Stimulated activated CD4-positive, alpha-beta T cell treated with anti-CD3 and anti-CD28 coated beads, TNF-alpha, amount 100 ng/mL, for 24 hours (primary cell): ENCODE measurements around the gene RAI14.
"Not testable (repeated sequence)": the region's sequence is repeated elsewhere in the genome, so short reads cannot be mapped to it uniquely, and the experiment has no call there.

Experiments
- DNase-seq, 3 experiments: peaks; one replicate each; pipeline ENCODE4 v3.0.0-alpha.2; 2020; ENCODE audit warnings: low read depth in 3 of 3

RAI14 gene

DNA sequence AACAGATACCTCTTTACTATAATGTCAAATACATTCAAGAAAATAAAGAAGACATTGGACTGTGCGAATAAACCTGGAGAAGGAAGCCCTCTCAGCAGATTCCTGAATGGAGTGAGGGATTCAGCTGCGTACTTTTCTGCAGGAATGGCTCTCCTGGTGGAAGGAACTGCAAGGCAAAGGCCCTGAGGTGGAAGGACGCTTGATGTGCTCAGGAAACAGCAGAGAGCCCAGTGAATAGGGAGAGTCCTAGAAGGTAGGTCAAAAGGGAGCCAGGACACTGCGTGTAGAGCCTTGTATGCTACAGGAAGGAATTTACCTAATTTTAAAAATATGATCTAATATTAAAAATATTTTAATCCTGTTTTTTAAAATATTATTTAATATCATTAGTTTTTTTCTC lies 114.4 kb downstream of the RAI14 start:
- DNase-seq: no peak

DNA sequence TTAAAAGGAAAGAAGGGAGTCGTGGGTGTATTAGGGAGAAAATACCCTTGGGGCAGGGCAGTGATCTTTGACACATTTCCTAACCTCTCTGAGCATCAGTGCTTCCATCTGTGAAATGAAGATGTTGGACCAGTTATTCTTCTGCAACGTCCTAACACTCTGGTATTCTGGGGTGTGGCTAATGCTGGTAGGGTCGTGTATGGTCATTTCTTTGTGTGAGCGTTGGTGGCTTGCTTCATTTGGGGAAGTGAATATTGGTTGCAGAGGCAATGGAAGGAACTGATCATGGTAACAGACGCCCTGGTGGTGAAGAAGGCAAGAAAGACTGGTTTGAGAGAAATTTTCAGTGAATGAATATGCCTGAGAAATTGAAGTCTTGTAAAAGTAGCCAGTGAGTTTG lies 114.9 kb downstream of the RAI14 start:
- DNase-seq: no peak

DNA sequence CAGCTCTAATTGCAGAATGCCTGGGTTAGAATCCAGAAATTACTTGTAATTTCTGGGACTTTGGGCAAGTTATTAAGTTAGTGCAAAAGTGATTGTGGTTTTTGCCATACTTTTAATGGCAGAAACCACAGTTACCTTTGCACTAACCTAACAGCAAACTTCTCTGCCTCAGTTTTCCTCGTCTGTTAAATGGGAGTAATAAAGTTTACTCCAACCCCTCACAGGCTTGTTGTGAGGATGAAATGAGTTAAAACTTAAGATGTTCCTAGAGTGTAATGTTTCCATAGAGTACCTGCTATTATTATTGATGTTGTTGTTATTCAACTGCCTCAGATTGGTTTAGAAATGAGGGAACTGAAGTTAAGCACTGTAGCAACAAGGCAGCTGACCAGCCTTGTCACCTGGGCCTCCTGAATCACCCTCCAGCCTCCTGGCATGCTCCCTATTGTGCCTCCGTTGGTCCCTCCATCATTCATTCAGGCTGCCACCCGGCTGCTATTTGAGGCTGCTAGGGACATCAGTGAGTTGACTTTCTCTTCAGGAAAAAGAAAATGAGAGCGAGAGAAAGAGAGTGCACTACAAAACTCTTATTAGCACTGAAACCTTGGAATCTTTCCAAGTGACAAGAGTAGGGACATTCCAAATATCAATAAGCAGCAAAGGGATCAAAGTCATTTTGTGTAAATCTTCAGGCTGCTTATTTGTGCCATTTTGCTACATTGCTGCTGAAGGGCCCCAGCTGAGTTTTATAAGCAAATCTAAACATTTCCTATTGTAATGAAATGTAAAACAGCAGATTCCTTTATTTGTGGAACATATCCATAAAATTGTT lies 116.4 kb downstream of the RAI14 start:
- no peak for DNase-seq

DNA sequence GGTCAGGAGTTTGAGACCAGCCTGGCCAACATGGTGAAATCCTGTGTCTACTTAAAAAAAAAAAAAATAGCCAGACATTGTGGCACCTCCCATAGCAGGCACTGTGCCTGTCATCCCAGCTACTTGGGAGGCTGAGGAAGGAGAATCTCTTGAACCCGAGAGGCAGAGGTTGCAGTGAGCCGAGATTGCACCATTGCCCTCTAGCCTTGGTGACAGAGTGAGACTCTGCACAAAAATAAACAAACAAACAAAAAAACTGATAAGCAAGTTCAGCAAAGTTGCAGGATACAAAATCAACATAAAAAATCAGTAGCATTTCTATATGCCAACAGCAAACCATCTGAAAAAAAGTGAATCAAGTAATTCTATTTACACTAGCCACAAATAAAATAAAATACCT lies 118.0 kb downstream of the RAI14 start:
- DNase-seq: no peak

DNA sequence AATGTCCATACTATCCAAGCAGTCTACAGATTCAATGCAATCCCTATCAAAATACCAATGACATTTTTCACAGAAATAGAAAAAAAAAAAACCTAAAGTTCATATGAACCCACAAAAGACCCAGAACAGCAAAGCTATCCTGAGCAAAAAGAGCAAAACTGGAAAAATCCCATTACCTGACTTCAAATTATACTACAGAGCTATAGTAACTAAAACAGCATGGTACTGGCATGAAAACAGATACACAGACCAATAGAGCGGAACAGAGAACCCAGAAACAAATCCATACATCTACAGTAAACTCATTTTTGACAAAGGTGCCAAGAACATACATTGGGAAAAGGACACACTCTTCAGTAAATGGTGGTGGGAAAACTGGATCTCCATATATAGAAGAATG lies 118.5 kb downstream of the RAI14 start:
- not testable (repeated sequence) for DNase-seq

DNA sequence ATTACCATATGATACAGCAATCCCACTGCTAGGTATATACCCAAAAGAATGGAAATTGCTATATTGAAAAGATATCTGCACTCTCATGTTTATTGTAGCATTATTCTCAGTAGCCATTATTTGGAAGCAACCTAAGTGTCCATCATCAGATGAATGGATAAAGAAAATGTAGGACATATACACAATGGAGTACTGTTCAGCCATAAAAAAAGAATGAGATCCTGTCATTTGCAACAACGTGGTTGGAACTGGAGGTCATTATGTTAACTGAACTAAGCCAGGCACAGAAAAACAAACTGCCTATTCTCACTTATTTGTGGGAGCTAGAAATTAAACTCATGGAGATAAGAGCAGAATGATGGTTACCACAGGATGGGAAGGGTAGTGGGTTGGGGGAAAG lies 119.8 kb downstream of the RAI14 start:
- DNase-seq: no peak

DNA sequence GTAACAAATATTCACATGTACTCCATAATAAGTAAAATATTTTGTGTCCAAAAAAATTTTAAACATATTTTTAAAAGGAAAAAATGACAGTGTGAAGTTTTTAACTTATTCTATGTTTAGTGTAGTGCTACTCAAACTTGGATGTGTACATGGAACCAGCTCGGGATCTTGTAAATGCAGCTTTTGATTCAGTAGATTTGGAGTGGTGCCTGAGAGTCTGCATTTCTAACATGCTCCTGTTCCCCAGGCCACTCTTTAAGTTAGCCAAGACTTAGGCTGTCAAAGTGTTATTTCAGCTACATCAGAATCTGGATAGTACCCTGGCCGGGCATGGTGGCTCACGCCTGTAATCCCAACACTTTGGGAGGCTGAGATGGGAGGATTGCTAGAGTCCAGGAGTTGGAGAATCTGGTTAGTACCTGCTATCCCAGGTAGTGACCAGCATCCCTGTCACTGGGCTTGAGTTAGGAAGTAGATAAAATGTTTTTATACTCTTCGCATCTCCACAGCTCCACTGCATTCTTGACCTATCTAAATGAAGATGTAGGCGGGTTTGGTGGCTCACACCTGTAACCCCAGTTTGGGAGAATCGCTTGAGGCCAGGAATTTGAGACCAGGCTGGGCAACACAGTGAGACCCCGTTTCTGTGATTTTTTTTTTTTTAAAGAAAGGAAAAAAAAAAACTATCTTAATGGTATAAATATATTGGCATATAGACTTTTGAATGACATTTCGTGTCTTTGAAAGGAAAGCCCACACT lies 122.1 kb downstream of the RAI14 start:
- DNase-seq: no peak

DNA sequence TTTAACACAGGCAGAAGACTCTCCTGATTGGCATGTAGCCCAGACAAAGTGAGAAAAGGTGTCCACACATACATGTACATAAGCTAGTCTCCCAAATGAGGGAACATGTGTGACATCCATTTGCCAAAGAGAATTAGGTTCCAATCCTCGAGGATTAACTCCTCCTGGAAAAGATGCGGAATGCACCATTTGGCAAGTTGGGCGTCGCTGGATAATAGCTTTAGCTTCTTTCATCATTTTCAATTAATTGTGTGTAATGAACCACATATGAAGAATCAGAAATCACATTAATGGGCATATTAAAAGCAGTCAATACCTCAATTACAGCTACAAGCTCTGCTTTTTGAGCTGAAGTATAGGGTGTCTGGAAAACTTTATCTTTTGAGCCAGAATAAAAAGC lies 127.8 kb downstream of the RAI14 start:
- not testable (repeated sequence) for DNase-seq

DNA sequence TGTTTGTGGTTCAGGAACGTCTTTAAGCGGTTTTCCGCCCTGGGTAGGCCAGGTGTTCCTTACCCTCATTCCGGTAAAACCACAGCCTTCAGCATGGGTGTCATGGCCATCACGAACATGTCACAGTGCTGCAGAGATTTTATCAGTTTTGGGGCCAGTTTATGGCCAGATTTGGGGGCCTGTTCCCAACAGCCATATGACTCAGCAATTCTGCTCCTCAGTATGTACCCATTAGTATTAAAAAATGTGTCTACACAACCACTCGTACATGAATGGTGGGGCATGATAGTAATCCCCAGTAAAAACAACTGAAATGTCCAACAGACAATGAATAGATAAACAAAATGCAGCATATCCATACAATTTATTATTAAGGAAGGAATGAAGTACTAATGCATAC lies 130.9 kb downstream of the RAI14 start:
- no peak for DNase-seq

DNA sequence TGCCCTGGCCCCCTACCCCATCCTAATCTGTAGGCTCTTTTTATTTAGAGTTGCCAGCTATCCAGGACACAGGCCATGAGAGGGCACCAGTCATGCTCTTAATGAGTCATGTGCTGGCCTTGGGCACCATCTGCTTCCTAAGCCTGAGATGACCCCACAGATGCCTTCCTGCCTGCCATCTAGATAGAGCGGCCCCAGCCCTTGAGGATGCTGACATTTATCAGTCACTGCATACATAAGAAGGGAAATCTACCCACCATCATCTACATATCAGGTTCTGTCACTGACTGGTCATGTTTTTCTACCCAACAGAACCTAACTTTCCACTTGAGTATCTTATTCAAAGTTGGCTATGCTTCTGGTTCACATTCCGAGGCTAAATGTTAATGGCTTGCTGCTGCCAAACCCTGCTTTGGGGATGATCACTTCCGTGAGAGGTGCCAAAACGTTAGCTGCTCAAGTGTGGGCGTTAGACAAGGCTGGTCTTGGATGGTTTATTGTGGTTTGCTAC lies 132.9 kb downstream of the RAI14 start:
- no peak for DNase-seq

DNA sequence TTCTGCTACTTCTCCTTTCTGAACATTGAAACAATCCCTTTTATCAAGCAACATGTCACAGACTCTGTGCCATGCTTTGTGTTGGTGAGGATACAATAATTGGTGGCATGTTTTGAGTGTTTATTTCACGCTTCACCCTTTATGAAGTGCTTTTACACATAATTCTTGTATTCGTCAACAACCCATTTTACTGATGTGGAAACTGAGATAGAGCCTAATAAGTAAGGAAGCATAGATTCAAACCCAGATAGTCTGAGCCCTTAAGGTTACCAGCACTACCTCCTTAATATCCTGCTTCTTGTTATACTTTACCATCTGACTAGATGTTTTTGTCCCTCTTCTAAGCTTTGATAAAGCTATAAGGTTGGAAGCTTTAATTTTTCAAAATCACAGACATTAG lies 133.5 kb downstream of the RAI14 start:
- DNase-seq: no peak

DNA sequence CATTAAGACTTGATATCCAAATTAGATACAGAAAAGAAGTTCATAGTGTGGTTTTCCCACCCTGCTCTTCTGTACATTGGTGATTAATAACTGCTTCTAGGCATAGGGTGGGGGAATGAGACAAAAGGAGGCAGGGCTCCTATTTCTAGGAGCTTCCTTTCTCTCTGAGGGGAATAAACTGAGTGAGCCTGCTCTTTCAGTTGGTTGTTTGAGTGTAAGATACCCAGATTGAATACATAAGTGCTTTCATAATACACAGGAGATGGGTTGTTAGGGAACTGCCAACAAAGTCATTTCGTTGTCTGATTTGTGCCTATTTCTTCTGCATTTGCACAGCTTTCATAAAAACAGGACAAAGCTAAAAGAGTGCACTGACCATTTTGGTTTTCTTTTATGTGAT lies 133.9 kb downstream of the RAI14 start:
- DNase-seq: no peak

DNA sequence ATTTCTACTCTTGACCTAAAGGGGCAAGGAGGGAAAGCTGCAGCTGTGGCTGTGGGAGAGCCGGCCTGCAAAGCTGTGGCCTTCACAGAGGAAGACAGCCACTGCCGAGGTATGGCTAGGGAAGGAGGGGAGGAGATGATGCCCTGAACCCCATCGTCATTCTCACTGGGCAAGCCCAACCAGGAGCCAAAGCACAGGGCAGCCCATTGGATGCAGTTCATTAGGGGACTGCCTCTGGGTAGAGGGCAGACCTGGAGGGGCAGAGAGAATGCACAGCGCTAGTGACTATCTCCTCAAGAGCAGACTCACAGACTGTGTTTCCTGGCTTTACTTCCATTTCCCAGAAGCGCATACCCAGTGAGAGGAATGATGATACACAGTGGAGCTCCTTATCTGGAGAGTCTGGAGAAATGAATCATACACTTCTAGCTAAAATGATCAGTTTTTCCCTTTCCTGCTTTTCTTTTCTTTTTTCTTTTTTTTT lies 135.7 kb downstream of the RAI14 start:
- DNase-seq: no peak

DNA sequence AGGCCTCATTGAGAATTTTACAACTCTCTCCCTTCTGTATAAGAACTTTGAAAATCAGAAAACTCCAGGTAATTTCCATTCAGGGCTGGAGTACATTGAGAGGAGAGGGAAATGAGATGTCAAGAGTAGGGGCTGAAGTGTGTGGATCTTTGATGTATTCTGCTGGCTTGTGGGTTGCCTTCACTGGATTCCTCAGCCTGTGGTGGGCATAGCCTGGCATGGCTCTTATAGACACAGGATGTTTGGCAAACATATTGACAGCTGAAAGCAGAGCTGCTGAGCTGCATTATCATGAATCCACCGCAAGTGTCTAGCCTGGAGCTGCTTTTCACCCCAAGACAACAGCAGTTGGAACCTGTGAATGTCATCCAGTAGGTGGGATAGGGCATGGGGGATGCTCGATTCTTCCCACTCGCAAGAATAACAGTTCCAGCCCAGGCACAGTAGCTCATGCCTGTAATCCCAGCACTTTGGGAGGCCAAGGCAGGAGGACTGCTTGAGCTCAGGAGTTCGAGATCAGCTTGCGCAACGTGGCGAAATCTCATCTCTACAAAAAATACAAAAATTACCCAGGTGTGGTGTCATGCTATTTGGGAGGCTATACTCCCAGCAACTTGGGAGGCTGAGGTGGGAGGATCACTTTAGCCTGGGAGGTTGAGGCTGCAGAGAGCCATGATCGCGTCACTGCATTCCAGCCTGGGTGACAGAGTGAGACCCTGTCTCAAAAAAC lies 146.9 kb downstream of the RAI14 start:
- no peak for DNase-seq

DNA sequence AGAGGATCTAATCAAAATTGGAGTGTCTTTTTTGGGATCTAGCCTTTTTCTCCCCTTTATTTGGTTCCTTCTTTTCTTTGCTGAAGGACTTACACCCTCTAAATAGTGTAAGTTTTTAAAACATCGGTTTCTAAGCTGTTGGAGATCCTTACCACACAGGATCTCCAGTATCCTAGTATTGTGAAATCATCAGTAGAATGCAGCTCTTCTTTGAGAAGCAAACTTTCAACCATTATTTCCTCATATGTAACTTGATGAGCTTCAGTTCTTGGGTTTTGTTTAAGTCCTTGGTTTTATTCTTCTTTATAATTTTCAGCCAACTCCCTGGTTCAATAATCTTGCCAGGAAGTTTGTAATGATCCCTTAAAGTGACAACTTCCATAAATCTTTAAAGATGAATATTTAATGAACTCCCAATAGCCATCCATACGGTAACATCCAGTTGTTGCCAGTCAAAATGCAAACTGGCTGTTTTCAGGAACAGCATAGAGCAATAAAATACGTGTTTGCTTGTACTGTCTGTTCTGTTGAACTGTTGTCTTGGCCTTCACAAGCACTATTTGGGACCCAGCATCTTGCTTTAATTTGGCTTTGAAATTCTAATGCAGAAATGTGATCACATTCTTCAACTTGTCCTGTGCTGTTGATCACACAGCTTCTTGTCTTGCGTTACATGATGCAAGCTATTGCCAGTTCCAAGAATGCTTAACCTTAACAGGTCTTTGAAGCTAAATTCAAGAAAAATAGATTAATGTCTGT lies 148.0 kb downstream of the RAI14 start:
- no peak for DNase-seq

DNA sequence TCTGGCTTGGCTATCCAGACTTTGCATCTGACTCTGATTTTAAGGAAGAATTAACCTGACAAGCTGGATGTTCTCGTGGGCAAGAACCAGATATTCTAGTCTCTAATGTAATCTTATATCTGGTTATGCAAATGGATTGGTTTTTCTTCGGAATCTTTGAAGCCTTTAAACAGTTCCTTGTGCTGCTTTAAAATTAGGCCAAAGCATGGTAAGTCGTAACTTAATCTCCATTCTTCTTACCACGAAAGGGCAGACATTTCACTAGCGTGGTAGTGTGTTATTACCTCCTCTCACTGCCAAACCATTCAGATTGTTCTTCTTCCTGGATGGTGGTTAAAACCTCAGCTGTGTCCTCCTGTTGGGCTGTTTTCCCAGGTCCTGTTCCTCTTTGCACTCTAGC lies 148.8 kb downstream of the RAI14 start:
- no peak for DNase-seq

DNA sequence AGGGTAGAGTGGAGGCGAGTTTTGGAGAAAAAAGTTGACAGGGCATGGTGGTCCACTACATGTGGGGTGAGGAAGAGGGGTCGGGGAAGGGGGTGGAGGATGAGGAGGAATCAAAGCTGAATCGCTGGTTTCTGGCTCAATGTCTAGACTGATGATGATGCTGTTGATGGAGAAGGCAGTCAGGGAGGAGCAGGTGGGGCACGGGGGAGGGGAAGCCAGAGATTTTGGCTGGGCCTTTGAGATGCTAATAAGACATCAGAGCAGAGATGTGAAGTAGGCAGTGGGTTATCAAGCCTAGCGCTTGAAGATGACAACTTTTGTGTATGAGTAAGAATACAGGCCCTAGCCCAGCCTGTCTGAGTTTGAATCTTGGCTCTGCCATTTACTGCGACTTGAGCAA lies 150.4 kb downstream of the RAI14 start:
- no peak for DNase-seq

DNA sequence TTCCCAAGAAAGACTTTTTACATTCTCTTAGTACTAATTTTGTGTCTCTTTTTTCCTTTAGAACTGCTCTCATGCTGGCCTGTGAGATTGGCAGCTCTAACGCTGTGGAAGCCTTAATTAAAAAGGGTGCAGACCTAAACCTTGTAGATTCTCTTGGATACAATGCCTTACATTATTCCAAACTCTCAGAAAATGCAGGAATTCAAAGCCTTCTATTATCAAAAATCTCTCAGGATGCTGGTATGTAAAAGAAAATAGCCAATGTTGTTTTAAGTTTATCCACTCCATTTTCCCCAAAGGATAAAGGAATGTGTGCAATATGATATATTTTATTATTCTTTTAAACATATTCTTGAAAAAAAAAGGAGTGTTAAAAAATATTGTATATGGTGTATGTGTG lies 155.6 kb downstream of the RAI14 start:
- DNase-seq: no peak

DNA sequence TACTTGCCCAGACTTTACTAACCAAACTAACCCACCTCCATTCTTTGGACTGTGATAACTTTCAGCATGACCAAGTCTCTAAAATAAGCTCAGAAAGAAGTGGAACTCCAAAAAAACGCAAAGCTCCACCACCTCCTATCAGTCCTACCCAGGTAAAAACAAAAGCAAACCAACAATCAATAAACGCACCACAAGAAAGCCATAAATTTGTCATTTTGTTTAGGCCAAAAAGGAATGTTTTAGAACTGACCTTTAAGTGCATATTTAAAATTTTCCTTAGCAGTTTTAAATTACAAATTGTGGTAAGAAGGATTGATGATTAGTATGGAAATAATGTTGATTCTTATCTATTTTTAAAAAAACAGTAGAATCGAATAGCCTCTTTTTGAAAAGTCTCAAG lies 157.4 kb downstream of the RAI14 start:
- no peak for DNase-seq

DNA sequence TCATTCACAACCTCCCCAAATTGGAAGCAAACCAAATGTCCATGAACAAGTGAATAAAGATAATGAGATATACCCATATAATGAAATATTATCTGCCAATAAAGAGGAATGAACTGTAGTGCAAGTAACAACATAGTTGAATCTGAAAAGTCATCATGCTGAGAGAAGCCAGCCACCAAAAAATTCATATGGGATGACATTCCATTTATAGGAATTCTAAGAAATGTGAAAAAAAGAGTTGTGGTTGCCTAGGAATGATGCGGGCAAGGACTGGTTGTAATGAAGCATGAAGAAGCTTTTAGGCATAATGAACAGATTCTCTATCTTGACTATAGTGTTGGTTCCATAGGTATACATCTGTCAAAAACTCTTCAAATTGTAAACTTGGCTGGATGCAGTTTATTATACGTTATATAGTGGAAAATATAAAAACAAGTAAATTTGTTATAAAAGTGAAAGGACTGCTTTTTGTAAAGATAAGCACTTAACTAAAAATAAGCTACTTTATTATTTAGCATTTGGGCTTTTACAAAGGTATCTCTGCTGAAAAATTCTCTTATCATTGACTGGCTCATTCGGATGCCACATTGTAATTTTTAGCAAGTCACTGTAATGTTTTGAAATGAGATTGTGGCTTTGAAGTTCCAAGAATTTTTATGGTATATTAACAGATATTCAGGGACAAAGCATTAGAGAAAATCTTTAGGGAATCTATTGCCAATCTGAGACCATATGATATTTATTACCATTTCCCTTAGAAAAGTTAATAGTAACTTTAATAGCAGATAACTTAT lies 161.6 kb downstream of the RAI14 start:
- no peak for DNase-seq

DNA sequence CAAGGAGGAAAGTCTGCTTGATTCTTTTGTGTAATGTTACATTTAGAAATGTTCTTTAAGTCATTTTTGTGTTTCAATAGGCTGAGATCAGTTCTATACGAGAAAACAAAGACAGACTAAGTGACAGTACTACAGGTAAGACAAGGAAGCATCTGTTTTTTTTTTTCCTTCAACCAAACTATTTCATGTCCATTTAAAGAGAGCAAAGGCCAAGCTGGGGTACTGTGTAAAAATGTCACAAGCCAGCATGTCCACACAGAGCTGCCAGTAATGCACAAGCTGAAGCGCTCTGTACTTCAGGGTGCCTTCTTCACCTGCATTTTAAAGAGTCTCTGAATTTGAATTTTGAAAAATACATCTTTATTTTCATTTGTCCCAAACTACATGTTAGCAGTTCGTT lies 162.6 kb downstream of the RAI14 start:
- no peak for DNase-seq
